ENCODE measurements around the gene RMND1. TPM values are rescaled to one million over a fixed set of nuclear protein-coding genes. Genes with fewer than 3 reads are reported as not detected.

RMND1 gene, protein sequence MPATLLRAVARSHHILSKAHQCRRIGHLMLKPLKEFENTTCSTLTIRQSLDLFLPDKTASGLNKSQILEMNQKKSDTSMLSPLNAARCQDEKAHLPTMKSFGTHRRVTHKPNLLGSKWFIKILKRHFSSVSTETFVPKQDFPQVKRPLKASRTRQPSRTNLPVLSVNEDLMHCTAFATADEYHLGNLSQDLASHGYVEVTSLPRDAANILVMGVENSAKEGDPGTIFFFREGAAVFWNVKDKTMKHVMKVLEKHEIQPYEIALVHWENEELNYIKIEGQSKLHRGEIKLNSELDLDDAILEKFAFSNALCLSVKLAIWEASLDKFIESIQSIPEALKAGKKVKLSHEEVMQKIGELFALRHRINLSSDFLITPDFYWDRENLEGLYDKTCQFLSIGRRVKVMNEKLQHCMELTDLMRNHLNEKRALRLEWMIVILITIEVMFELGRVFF
- 48.1 and 61.2 TPM in 2 replicates for total RNA-seq

GRCh38 chr6:151451950-151452749 lies at the start of gene RMND1:
TSS of gene RMND1 (minus strand) at chr6:151452126. CDS start at chr6:151445811, 6,315 bp downstream.

GRCh38 chr6:151493804-151494234 lies 41.9 kb upstream of the RMND1 start, which contains the start of gene CCDC170:
TSS of gene CCDC170 (plus strand) at chr6:151494017. CDS start at chr6:151494129, 112 bp downstream.

DNA sequence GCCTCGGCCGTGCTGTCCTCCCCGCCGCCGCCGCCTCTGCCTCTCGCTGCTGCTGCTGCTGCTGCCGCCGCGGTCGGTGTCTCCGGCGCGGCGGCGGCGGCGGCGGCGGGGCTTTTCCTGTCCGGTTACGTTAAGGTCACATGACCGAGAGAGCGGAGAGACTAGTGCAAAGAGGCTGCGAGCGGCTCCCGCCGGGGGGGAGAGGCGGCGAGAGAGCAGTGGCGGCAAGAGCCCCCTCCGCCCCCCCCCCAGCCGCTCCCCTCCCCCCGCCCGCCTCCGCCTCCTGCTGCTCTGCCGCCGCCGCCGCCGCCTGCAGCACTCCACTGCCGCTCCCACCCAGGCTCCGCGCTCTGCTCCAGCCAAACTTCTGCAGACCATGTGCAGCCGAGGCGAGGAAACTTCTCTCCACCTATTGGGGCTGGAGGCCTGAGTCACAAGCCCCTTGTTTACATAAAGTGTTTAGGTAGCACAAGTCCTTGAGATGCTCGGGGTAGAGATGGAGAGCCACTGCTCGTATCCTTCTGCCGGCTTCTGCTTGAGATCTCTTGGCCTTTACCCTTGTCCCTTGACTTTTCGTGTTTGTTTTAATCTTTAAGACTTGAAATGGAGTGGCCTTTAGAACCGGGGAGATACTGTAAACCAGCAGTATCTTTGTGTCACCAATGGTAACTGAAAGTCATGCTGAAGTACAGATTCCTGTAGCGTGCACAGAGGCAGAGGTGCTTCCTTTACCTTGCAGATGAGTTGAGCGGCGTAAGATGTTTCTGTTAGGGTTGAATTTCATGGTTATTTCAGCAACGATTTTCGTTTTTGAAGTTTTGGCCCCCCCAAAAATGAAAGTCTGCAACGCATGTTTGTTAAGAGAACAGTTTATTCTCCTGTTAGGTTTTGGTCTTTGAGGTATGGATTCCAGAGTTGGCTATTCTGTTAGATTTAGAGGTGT lies 60.2 kb downstream of the RMND1 start, which contains the start of gene ZBTB2:
ZBTB2 (minus strand) TSS at position 89 of the 943 bp plus-strand sequence. CDS start 17,922 bp downstream, outside the sequence.

Small RNAs within 50 kb of the gene (small RNA-seq; reads per million reads assigned to genes)
- not detected for gene RF00019

Other genes starting within 250 kb of the RMND1 start
- 207 and 366 TPM in 2 replicates for gene AKAP12, start 212.2 kb downstream of the RMND1 start, total RNA-seq
- gene ZBTB2, start 60.6 kb downstream of the RMND1 start, total RNA-seq, result 11.0 and 11.4 TPM in 2 replicates
- 2.7 and 2.8 TPM in 2 replicates for gene CCDC170, start 41.9 kb upstream of the RMND1 start, total RNA-seq